Small intestine (tissue), 7 donors: ENCODE measurements around the gene AFAP1. TPM values are rescaled to one million over a fixed set of nuclear protein-coding genes. Genes with fewer than 3 reads are reported as not detected.

Experiments used
- DNase-seq, 2 donors: peaks; one replicate each; pipeline versions ENCODE4 v3.0.0 to v3.0.0-alpha.2; 2013
- FAIRE-seq: peaks from 2 replicates; lab custom pipeline; 2012; peaks lifted over from hg19 to GRCh38; lab: Jason Lieb, UNC
- H3K27ac ChIP-seq, 3 donors: one replicate each; pipeline ENCODE4 v1.5.1; 2013; ENCODE audit warnings: low read length in 2 of 3, mild to moderate bottlenecking in 2 of 3, control low read depth in 1 of 3, inconsistent platforms in 1 of 3, low read depth in 1 of 3, moderate library complexity in 1 of 3
- H3K27me3 ChIP-seq, 3 donors: one replicate each; pipeline ENCODE4 v1.6.1; 2013; ENCODE audit warnings: low read length in 3 of 3, inconsistent platforms in 1 of 3; ENCODE audit not compliant: control insufficient read depth in 3 of 3, insufficient read depth in 3 of 3
- H3K36me3 ChIP-seq, 3 donors: one replicate each; pipeline ENCODE4 v1.6.1; 2013; ENCODE audit warnings: low read length in 3 of 3, inconsistent platforms in 1 of 3, low read depth in 1 of 3, mild to moderate bottlenecking in 1 of 3, moderate library complexity in 1 of 3; ENCODE audit not compliant: control insufficient read depth in 3 of 3, insufficient read depth in 2 of 3
- H3K4me1 ChIP-seq, 3 donors: one replicate each; pipeline ENCODE4 v1.6.1; 2013; ENCODE audit warnings: low read length in 2 of 3, inconsistent platforms in 1 of 3, low read depth in 1 of 3, mild to moderate bottlenecking in 1 of 3, moderate library complexity in 1 of 3; ENCODE audit not compliant: control insufficient read depth in 3 of 3, insufficient read depth in 2 of 3
- H3K4me3 ChIP-seq, 3 donors: one replicate each; pipeline ENCODE4 v1.5.1; 2013; ENCODE audit warnings: low read length in 3 of 3, control low read depth in 1 of 3, inconsistent platforms in 1 of 3, low read depth in 1 of 3, mild to moderate bottlenecking in 1 of 3, moderate library complexity in 1 of 3
- H3K9me3 ChIP-seq, 2 donors: one replicate each; pipeline ENCODE4 v1.6.1; 2013; ENCODE audit warnings: low read depth in 1 of 2, low read length in 1 of 2; ENCODE audit not compliant: control insufficient read depth in 2 of 2, insufficient read depth in 1 of 2
- WGBS, 3 donors: extraction: QIAGEN DNeasy Blood & Tissue Kit; methylation state at CpG; one replicate each; pipeline ENCODE4 v1.1.7; 2013; 5-methylcytosine and 5-hydroxymethylcytosine counted together
- polyA plus RNA-seq, 4 donors: library from polyadenylated mRNA; stranded (reverse) in 3 of 4; unstranded in 1 of 4; fragments of 200-250 nt in 3 of 4; fragments of 120-200 nt in 1 of 4; gene quantifications; one replicate each; pipeline versions ENCODE4 v1.2.1 to v1.2.3, GENCODE V29; 2013
- donor health status: healthy with polysubstance abuse.
- donor health status: control.
- donor health status: control.
- donor health status: Bipolar disorder and iron deficiency.
- donor health status: healthy.

AFAP1 gene
- polyA plus RNA-seq, 4 donors, result 2.2 to 14.0 (median 6.7) TPM

DNA sequence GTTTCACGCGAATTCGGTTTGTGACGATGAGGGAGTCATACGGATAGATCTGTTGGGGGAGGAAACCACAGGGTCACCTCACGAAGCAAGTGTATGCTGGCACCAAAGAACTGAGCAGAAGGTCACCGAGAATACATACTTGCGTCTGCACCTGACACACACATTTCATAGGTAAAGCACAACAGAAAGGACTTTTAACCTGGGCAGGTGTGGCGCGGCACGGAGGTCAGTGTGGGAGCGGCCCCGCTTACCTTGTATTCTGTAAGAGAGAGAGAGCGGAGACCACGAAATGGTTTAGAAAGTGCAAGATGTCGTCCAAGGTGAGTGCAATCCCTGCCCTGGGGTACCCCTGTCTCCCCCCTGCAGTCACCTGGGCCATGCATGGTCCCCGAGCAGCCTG is 43.6 kb upstream of the AFAP1 start:
- Histone ChIP-seq H3K4me1 (peaks cover 0 to 57% (median 9%) of the 10 kb centered on the region in 3 donors), H3K9me3 (no peaks in the 10 kb centered on the region), H3K4me3 (peak overlapping the region in 1 of 3 donors; percentile 35), H3K27me3 (no peaks in the 10 kb centered on the region), H3K27ac (peak overlapping the region; percentile 40 to 56 (median 52)), H3K36me3 (no peaks in the 10 kb centered on the region)
- 22 to 67% (median 45%) methylated on average over 17 of the region's 17 CpGs for WGBS, 3 donors
- FAIRE-seq (no peak), DNase-seq (peak; percentile 79 to 88)

DNA sequence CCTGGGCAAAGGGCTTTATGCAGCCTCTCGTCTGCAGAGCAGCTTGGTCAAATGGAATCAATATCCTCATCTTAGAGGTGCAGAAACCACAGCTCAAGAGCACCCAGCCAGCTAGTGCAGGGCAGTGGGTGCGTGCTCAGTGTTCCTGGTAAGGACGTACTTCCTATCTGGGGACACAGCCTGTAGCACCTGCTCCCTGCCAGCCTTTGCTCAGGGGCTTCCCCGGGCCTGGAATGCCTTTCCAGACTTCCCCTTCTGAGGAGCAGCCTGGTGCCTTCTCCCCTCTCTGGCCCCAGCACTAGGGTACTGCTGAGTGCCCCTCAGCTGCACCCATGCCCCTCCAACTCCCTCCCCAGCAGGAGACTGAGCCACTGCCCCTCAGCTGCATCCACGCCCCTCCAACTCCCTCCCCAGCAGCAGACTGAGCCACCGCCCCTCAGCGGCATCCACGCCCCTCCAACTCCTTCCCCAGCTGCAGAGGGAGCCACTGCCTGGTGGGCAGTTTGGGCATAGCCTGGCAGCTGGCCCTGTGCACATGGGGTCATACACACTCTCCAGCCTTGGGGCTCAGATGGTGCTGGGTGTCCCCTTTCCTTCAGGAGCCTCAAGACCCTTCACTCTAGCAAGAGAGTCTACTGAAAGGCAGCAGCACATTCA is 42.2 kb upstream of the AFAP1 start:
- H3K9me3 ChIP-seq, result no peaks in the 10 kb centered on the region
- no peaks in the 10 kb centered on the region for H3K36me3 ChIP-seq
- FAIRE-seq (no peak), DNase-seq (peak; percentile 66)
- H3K4me1 ChIP-seq, result peaks cover 0 to 63% (median 9%) of the 10 kb centered on the region in 3 donors
- H3K4me3 ChIP-seq, result peak overlapping the region in 1 of 3 donors; percentile 35
- H3K27ac ChIP-seq, result peak overlapping the region in 2 of 3 donors; percentile 4 to 32
- 12 to 61% (median 24%) methylated on average over 8 of the region's 8 CpGs for WGBS, 3 donors
- H3K27me3 ChIP-seq, result no peaks in the 10 kb centered on the region

GRCh38 chr4:7980036-7980435 is 40.4 kb upstream of the AFAP1 start:
- H3K27me3 ChIP-seq, result no peaks in the 10 kb centered on the region
- WGBS, 3 donors, result 72 to 88% (median 73%) methylated on average over 2 of the region's 2 CpGs
- no peaks in the 10 kb centered on the region for H3K9me3 ChIP-seq
- no peaks in the 10 kb centered on the region for H3K36me3 ChIP-seq
- H3K27ac ChIP-seq, result peak overlapping the region in 2 of 3 donors; percentile 40 to 87
- DNase-seq (no peak), FAIRE-seq (no peak)
- peaks cover 0 to 51% (median 3%) of the 10 kb centered on the region in 3 donors for H3K4me1 ChIP-seq
- H3K4me3 ChIP-seq, result no peak overlapping the region

GRCh38 chr4:7979652-7979968 is 39.9 kb upstream of the AFAP1 start:
- Histone ChIP-seq H3K36me3 (no peaks in the 10 kb centered on the region), H3K27me3 (no peaks in the 10 kb centered on the region), H3K9me3 (no peaks in the 10 kb centered on the region), H3K27ac (peak overlapping the region; percentile 40 to 87 (median 70)), H3K4me3 (no peak overlapping the region), H3K4me1 (peaks cover 0 to 51% (median 3%) of the 10 kb centered on the region in 3 donors)
- WGBS, 3 donors, result 39 to 66% (median 50%) methylated on average over 4 of the region's 4 CpGs
- DNase-seq (no peak), FAIRE-seq (no peak)

- FAIRE-seq, result no peak
- no peaks in the 10 kb centered on the region for H3K27me3 ChIP-seq
- DNase-seq, result peak; percentile 9 to 68
- H3K36me3 ChIP-seq, result no peaks in the 10 kb centered on the region
- no peak overlapping the region for H3K4me3 ChIP-seq
- WGBS, 3 donors, result 45 to 62% (median 46%) methylated on average over 16 to 17 of the region's 17 CpGs
- H3K27ac ChIP-seq, result peak overlapping the region; percentile 70 to 90 (median 87)
- peaks cover 0 to 46% (median 3%) of the 10 kb centered on the region in 3 donors for H3K4me1 ChIP-seq
- H3K9me3 ChIP-seq, result no peaks in the 10 kb centered on the region
Observed at GRCh38 chr4:7978907-7979651, 39.4 kb upstream of the AFAP1 start.

DNA sequence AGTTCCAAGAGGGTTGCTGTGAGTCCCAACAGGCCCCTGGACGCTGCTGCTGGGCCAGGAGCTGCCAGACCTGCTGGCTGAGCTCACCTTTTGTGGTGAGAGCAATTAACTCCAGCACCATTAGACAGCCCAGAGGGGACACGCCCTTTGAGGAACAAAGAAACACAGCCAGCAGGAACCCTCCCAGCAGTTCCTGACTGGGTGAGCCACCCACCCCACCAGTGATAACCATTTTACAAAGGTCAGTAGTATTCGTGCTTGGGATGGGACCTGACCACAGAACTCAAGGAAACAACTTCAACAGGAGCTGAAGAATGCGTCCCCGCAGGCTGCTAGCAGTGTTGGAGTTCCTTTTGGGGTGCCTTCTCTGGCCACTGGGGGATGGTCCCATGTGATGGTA is 38.8 kb upstream of the AFAP1 start:
- FAIRE-seq (no peak), DNase-seq (peak; percentile 86 to 88)
- H3K4me3 ChIP-seq, result no peak overlapping the region
- H3K9me3 ChIP-seq, result no peaks in the 10 kb centered on the region
- H3K27ac ChIP-seq, result peak overlapping the region; percentile 70 to 90 (median 87)
- no peaks in the 10 kb centered on the region for H3K27me3 ChIP-seq
- 11 to 43% (median 32%) methylated on average over 5 of the region's 5 CpGs for WGBS, 3 donors
- H3K4me1 ChIP-seq, result peaks cover 0 to 44% (median 3%) of the 10 kb centered on the region in 3 donors
- H3K36me3 ChIP-seq, result no peaks in the 10 kb centered on the region

- H3K9me3 ChIP-seq, result no peaks in the 10 kb centered on the region
- no peak for FAIRE-seq
- no peak overlapping the region for H3K4me3 ChIP-seq
- H3K27me3 ChIP-seq, result no peaks in the 10 kb centered on the region
- H3K4me1 ChIP-seq, result peaks cover 0 to 47% (median 3%) of the 10 kb centered on the region in 3 donors
- 93 to 96% (median 95%) methylated on average over 5 of the region's 5 CpGs for WGBS, 3 donors
- no peak for DNase-seq
- H3K27ac ChIP-seq, result no peak overlapping the region
- peaks cover 0 to 10% (median 0%) of the 10 kb centered on the region in 3 donors for H3K36me3 ChIP-seq
Observed at GRCh38 chr4:7976634-7977033, 37.0 kb upstream of the AFAP1 start.

GRCh38 chr4:7976025-7976424 is 36.4 kb upstream of the AFAP1 start:
- FAIRE-seq (no peak), DNase-seq (no peak)
- Histone ChIP-seq H3K27me3 (no peaks in the 10 kb centered on the region), H3K9me3 (no peaks in the 10 kb centered on the region), H3K4me3 (no peak overlapping the region), H3K36me3 (peaks cover 0 to 12% (median 0%) of the 10 kb centered on the region in 3 donors), H3K4me1 (peaks cover 0 to 47% (median 3%) of the 10 kb centered on the region in 3 donors), H3K27ac (no peak overlapping the region)
- 95 to 97% (median 96%) methylated on average over 7 of the region's 7 CpGs for WGBS, 3 donors
